ENCODE data around the gene NLRC3. TPM values are rescaled to one million over a fixed set of nuclear protein-coding genes. Genes with fewer than 3 reads are reported as not detected.

The NLRC3 gene
- 0.12 and 0.16 TPM in 2 replicates for total RNA-seq

GRCh38 chr16:3577302-3577752 lies at the start of gene NLRC3:
Gene NLRC3, minus strand, starts transcription at chr16:3577403. Its CDS starts 12,367 bp downstream, at chr16:3565036.

GRCh38 chr16:3611146-3611975 lies 34.2 kb upstream of the NLRC3 start, which contains the start of gene SLX4:
Gene SLX4, minus strand, starts transcription at chr16:3611606. Its CDS starts 2,642 bp downstream, at chr16:3608964.

GRCh38 chr16:3495176-3495575 lies 82.0 kb downstream of the NLRC3 start, which contains the start of gene C16orf90:
Gene C16orf90, minus strand, starts transcription at chr16:3495489. Its CDS starts 68 bp downstream, at chr16:3495421.

Other genes with a start within 250 kb of the NLRC3 start
- gene OR2C1, start 221.5 kb downstream of the NLRC3 start, total RNA-seq, result 0.16 and 0.24 TPM in 2 replicates
- gene ZSCAN32, start 176.4 kb downstream of the NLRC3 start, total RNA-seq, result 15.7 and 18.2 TPM in 2 replicates
- gene ZNF174, start 176.2 kb downstream of the NLRC3 start, total RNA-seq, result 11.0 and 12.0 TPM in 2 replicates
- 2.4 and 3.2 TPM in 2 replicates for gene ZNF597, start 133.9 kb downstream of the NLRC3 start, total RNA-seq
- gene NAA60, start 133.7 kb downstream of the NLRC3 start, total RNA-seq, result 16.5 and 17.8 TPM in 2 replicates
- gene C16orf90, start 81.9 kb downstream of the NLRC3 start, total RNA-seq, result not detected in 2 replicates
- gene CLUAP1, start 76.4 kb downstream of the NLRC3 start, total RNA-seq, result 14.7 and 25.8 TPM in 2 replicates
- gene SLX4, start 34.2 kb upstream of the NLRC3 start, total RNA-seq, result 6.8 and 7.1 TPM in 2 replicates
- 14.6 and 16.6 TPM in 2 replicates for gene DNASE1, start 77.3 kb upstream of the NLRC3 start, total RNA-seq
- gene TRAP1, start 140.1 kb upstream of the NLRC3 start, total RNA-seq, result 56.1 and 61.7 TPM in 2 replicates

Data from hair follicle dermal papilla cell (primary cell).